Heart left ventricle (tissue), 13 donors: ENCODE results near the gene C1orf159.

Experiments
- POLR2A ChIP-seq, 2 donors: fragments of 450-650 bp; IDR thresholded peaks; one replicate each; pipeline ENCODE4 v1.6.1; 2017; ENCODE audit warnings: antibody characterized with exemption in 2 of 2, mild to moderate bottlenecking in 2 of 2, moderate library complexity in 2 of 2
- TF ChIP-seq, protein P1 (sequence below), 12 donors: fragments of 200-600 bp; sonication (generic) in 4 of 12; IDR thresholded peaks; one replicate each; pipeline versions ENCODE4 v1.5.0 to v1.8.0; 2018 to 2022; ENCODE audit warnings: antibody characterized with exemption in 12 of 12, mild to moderate bottlenecking in 5 of 12
- donor health status: ischemic (EF 13 %, LVEDD 7.1; RV severe dilation, severe dysfunction).
- donor health status: DM: no; HTN: yes; CAD: no.
- donor health status: DM: no; HTN: no; CAD: no.
- donor health status: ischemic (EF 25% LVEDD 6.9; RV normal size, moderate dysfunction).
- donor health status: ischemic (EF 25% LVEDD 5.7; RV mildly dilated, moderate dysfunction).
- donor health status: ischemic (EF 35%, LVEDD 5.7; RV mildly dilated, moderate dysfunction).
- donor health status: nonischemic (EF 11% LVEDD 7.7; RV severe dilation, severe dysfunction).
- donor health status: DM: yes; HTN: yes; CAD: no.
- donor health status: PGD.
- donor health status: ischemic (EF 29% LVEDD 5.4; RV normal size, mild dysfunction).
- donor health status: nonischemic (EF 23%, LVEDD 6.1; RV moderate dilation, normal function).

- TF ChIP-seq, protein P1, sequence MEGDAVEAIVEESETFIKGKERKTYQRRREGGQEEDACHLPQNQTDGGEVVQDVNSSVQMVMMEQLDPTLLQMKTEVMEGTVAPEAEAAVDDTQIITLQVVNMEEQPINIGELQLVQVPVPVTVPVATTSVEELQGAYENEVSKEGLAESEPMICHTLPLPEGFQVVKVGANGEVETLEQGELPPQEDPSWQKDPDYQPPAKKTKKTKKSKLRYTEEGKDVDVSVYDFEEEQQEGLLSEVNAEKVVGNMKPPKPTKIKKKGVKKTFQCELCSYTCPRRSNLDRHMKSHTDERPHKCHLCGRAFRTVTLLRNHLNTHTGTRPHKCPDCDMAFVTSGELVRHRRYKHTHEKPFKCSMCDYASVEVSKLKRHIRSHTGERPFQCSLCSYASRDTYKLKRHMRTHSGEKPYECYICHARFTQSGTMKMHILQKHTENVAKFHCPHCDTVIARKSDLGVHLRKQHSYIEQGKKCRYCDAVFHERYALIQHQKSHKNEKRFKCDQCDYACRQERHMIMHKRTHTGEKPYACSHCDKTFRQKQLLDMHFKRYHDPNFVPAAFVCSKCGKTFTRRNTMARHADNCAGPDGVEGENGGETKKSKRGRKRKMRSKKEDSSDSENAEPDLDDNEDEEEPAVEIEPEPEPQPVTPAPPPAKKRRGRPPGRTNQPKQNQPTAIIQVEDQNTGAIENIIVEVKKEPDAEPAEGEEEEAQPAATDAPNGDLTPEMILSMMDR (IDR thresholded peaks at IDR 0.05), result no peak
- no peak for TF ChIP-seq POLR2A (IDR thresholded peaks at IDR 0.05)
Measured at GRCh38 chr1:1066403-1067283, 49.2 kb downstream of the C1orf159 start.
